OCI-LY3 (cell line): ENCODE results near the gene BRINP3.

Experiments used
- EZH2phosphoT487 ChIP-seq: fragments of 200-600 bp; shearing (Covaris generic); IDR thresholded peaks from 2 replicates; pipeline ENCODE4 v1.6.1; 2018; ENCODE audit warnings: antibody characterized with exemption, mixed run types, low read depth
- TF ChIP-seq, protein P1 (sequence below): fragments of 200-600, 300-600 bp; sonication (generic); IDR thresholded peaks from 2 replicates; pipeline ENCODE4 v1.5.1; 2014; ENCODE audit warnings: antibody characterized with exemption, low read length, low read depth

GRCh38 chr1:190377294-190377693 is 100.4 kb downstream of the BRINP3 start:
- TF ChIP-seq, protein P1, sequence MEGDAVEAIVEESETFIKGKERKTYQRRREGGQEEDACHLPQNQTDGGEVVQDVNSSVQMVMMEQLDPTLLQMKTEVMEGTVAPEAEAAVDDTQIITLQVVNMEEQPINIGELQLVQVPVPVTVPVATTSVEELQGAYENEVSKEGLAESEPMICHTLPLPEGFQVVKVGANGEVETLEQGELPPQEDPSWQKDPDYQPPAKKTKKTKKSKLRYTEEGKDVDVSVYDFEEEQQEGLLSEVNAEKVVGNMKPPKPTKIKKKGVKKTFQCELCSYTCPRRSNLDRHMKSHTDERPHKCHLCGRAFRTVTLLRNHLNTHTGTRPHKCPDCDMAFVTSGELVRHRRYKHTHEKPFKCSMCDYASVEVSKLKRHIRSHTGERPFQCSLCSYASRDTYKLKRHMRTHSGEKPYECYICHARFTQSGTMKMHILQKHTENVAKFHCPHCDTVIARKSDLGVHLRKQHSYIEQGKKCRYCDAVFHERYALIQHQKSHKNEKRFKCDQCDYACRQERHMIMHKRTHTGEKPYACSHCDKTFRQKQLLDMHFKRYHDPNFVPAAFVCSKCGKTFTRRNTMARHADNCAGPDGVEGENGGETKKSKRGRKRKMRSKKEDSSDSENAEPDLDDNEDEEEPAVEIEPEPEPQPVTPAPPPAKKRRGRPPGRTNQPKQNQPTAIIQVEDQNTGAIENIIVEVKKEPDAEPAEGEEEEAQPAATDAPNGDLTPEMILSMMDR = no peak
- TF ChIP-seq EZH2phosphoT487 = no peak
